ENCODE data around the gene GRIP1. TPM values are rescaled to one million over a fixed set of nuclear protein-coding genes. Genes with fewer than 3 reads are reported as not detected.
A peak's percentile ranks its signal among the peaks of the same experiment; 100 is the strongest.

The GRIP1 gene
- total and polyA plus RNA-seq, 4 donors, result 0.38 to 3.4 (median 1.3) TPM

GRCh38 chr12:66683073-66683472 lies 4.2 kb upstream of the GRIP1 start:
- ATAC-seq (ENCODE audit: low FRiP score) (no peak), DNase-seq (no peak)
- intact Hi-C loops (cut with DNase I), result loop anchor here in 1 of 2 donors (10.0 kb wide), 1 partner anchor 408 kb away; no protein-coding TSS in a partner anchor
- Histone ChIP-seq H3K4me3 (ENCODE audit: low read length in 2 of 2) (no peak overlapping the region), H3K9me3 (ENCODE audit: control insufficient read depth, low read length) (no peaks in the 10 kb centered on the region), H3K4me1 (ENCODE audit: control insufficient read depth in 1 of 2, insufficient read depth in 2 of 2, low read length in 2 of 2) (peaks cover 0 to 3% of the 10 kb centered on the region in 2 donors), H3K27me3 (ENCODE audit: control insufficient read depth in 1 of 2, insufficient read depth in 2 of 2, low read length in 1 of 2) (no peaks in the 10 kb centered on the region), H3K36me3 (ENCODE audit: control insufficient read depth in 1 of 2, insufficient read depth in 2 of 2, low read length in 1 of 2) (no peaks in the 10 kb centered on the region), H3K27ac (ENCODE audit: low read depth in 1 of 2, low read length in 2 of 2) (no peak overlapping the region)
- whole genome bisulfite sequencing, 2 donors, result 82 to 85% methylated on average over 6 of the region's 6 CpGs

GRCh38 chr12:66679461-66680084 lies 697 bp upstream of the GRIP1 start:
- H3K9me3 ChIP-seq (ENCODE audit: control insufficient read depth, low read length), result no peaks in the 10 kb centered on the region
- no peaks in the 10 kb centered on the region for H3K27me3 ChIP-seq (ENCODE audit: control insufficient read depth in 1 of 2, insufficient read depth in 2 of 2, low read length in 1 of 2)
- no peaks in the 10 kb centered on the region for H3K36me3 ChIP-seq (ENCODE audit: control insufficient read depth in 1 of 2, insufficient read depth in 2 of 2, low read length in 1 of 2)
- 22 to 28% methylated on average over 7 of the region's 7 CpGs for WGBS, 2 donors
- peaks cover 0 to 3% of the 10 kb centered on the region in 2 donors for H3K4me1 ChIP-seq (ENCODE audit: control insufficient read depth in 1 of 2, insufficient read depth in 2 of 2, low read length in 2 of 2)
- DNase-seq, result no peak
- ATAC-seq (ENCODE audit: low FRiP score), result peak; percentile 51
- intact Hi-C loops (cut with DNase I), result loop anchor here in 1 of 2 donors (10.0 kb wide), 1 partner anchor 405 kb away; no protein-coding TSS in a partner anchor
- H3K27ac ChIP-seq (ENCODE audit: low read depth in 1 of 2, low read length in 2 of 2), result no peak overlapping the region
- H3K4me3 ChIP-seq (ENCODE audit: low read length in 2 of 2), result peak overlapping the region in 1 of 2 donors; percentile 61

DNA sequence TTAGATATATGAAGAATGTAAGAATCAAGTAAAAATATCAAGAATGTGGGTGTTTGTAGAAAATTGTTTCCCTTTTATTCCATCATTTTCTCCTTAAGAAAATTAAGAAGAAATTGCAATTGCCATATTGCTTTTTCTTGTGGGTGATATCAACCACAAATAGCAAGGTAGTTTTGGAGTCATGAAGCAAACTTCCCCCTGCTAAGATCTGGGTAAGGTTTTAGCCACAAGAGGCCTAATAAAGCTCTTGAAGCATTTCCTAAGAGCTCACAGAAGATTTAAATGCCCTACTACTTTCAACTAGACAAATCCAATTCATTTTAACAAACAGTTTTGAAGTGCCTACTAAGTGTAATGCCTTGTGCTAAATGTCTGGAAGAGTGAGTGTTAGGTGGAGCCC lies 2.6 kb downstream of the GRIP1 start:
- Histone ChIP-seq H3K4me1 (ENCODE audit: control insufficient read depth in 1 of 2, insufficient read depth in 2 of 2, low read length in 2 of 2) (peaks cover 0 to 3% of the 10 kb centered on the region in 2 donors), H3K36me3 (ENCODE audit: control insufficient read depth in 1 of 2, insufficient read depth in 2 of 2, low read length in 1 of 2) (no peaks in the 10 kb centered on the region), H3K9me3 (ENCODE audit: control insufficient read depth, low read length) (no peaks in the 10 kb centered on the region), H3K27me3 (ENCODE audit: control insufficient read depth in 1 of 2, insufficient read depth in 2 of 2, low read length in 1 of 2) (no peaks in the 10 kb centered on the region), H3K4me3 (ENCODE audit: low read length in 2 of 2) (no peak overlapping the region), H3K27ac (ENCODE audit: low read depth in 1 of 2, low read length in 2 of 2) (no peak overlapping the region)
- DNase-seq, result no peak
- intact Hi-C loops (cut with DNase I), result no loop called here
- no peak for ATAC-seq (ENCODE audit: low FRiP score)

- no peaks in the 10 kb centered on the region for H3K27me3 ChIP-seq (ENCODE audit: control insufficient read depth in 1 of 2, insufficient read depth in 2 of 2, low read length in 1 of 2)
- DNase-seq, result no peak
- H3K4me1 ChIP-seq (ENCODE audit: control insufficient read depth in 1 of 2, insufficient read depth in 2 of 2, low read length in 2 of 2), result peaks cover 0 to 3% of the 10 kb centered on the region in 2 donors
- WGBS, 2 donors, result 52 to 62% methylated on average over 4 of the region's 4 CpGs
- ATAC-seq (ENCODE audit: low FRiP score), result no peak
- intact Hi-C loops (cut with DNase I), result no loop called here
- H3K27ac ChIP-seq (ENCODE audit: low read depth in 1 of 2, low read length in 2 of 2), result no peak overlapping the region
- H3K4me3 ChIP-seq (ENCODE audit: low read length in 2 of 2), result no peak overlapping the region
- no peaks in the 10 kb centered on the region for H3K9me3 ChIP-seq (ENCODE audit: control insufficient read depth, low read length)
- no peaks in the 10 kb centered on the region for H3K36me3 ChIP-seq (ENCODE audit: control insufficient read depth in 1 of 2, insufficient read depth in 2 of 2, low read length in 1 of 2)
Measured at GRCh38 chr12:66674495-66675122, 4.3 kb downstream of the GRIP1 start.

GRCh38 chr12:66669541-66669940 lies 9.3 kb downstream of the GRIP1 start:
- ATAC-seq (ENCODE audit: low FRiP score) (no peak), DNase-seq (no peak)
- no peaks in the 10 kb centered on the region for H3K4me1 ChIP-seq (ENCODE audit: control insufficient read depth in 1 of 2, insufficient read depth in 2 of 2, low read length in 2 of 2)
- H3K4me3 ChIP-seq (ENCODE audit: low read length in 2 of 2), result no peak overlapping the region
- H3K27me3 ChIP-seq (ENCODE audit: control insufficient read depth in 1 of 2, insufficient read depth in 2 of 2, low read length in 1 of 2), result no peaks in the 10 kb centered on the region
- H3K36me3 ChIP-seq (ENCODE audit: control insufficient read depth in 1 of 2, insufficient read depth in 2 of 2, low read length in 1 of 2), result no peaks in the 10 kb centered on the region
- intact Hi-C loops (cut with DNase I), result no loop called here
- no peaks in the 10 kb centered on the region for H3K9me3 ChIP-seq (ENCODE audit: control insufficient read depth, low read length)
- 86 to 89% methylated on average over 2 of the region's 2 CpGs for WGBS, 2 donors
- H3K27ac ChIP-seq (ENCODE audit: low read depth in 1 of 2, low read length in 2 of 2), result no peak overlapping the region

DNA sequence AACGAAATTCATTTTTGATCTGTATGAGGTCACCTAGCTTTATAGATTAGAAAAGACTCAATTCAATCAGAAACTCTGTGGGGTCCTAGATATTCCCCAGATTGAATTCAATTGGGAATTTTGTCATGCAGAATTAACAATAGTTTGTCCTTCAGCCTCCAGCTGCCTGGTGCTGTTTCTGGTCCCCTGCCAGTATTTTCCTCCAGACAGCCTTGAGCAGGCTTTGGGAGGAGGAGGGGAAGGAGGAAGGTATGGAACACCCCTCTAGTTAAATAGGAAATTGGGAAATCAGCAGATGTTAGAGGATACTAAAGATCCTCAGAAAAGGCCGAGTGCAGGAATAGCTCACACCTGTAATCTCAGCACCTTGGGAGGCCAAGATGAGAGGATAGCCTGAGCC lies 10.6 kb downstream of the GRIP1 start:
- DNase-seq (no peak), ATAC-seq (ENCODE audit: low FRiP score) (no peak)
- no peaks in the 10 kb centered on the region for H3K4me1 ChIP-seq (ENCODE audit: control insufficient read depth in 1 of 2, insufficient read depth in 2 of 2, low read length in 2 of 2)
- H3K9me3 ChIP-seq (ENCODE audit: control insufficient read depth, low read length), result no peaks in the 10 kb centered on the region
- H3K4me3 ChIP-seq (ENCODE audit: low read length in 2 of 2), result no peak overlapping the region
- no peak overlapping the region for H3K27ac ChIP-seq (ENCODE audit: low read depth in 1 of 2, low read length in 2 of 2)
- intact Hi-C loops (cut with DNase I), result no loop called here
- WGBS, 2 donors, result 62 to 63% methylated on average over 2 of the region's 2 CpGs
- H3K27me3 ChIP-seq (ENCODE audit: control insufficient read depth in 1 of 2, insufficient read depth in 2 of 2, low read length in 1 of 2), result no peaks in the 10 kb centered on the region
- H3K36me3 ChIP-seq (ENCODE audit: control insufficient read depth in 1 of 2, insufficient read depth in 2 of 2, low read length in 1 of 2), result no peaks in the 10 kb centered on the region

DNA sequence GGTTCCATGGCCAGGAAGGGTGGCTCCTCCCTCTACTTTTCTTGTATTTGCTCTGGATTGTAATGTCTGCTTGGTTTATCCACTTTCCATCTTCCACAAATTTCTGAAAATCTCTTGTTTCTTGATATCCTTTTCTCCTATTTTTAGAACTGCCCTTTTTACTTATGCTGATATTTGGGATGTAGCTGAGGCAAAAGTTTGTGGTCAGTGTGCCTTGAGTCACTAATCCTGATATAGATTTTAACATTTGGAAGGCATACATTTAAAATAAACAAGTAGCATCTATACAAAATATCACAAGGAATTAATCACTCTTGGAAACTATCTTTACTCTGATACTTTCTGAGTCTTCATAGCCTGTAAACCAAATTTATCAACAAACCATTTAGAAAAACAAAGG lies 11.0 kb downstream of the GRIP1 start:
- intact Hi-C loops (cut with DNase I), result no loop called here
- no peaks in the 10 kb centered on the region for H3K27me3 ChIP-seq (ENCODE audit: control insufficient read depth in 1 of 2, insufficient read depth in 2 of 2, low read length in 1 of 2)
- ATAC-seq (ENCODE audit: low FRiP score), result no peak

DNA sequence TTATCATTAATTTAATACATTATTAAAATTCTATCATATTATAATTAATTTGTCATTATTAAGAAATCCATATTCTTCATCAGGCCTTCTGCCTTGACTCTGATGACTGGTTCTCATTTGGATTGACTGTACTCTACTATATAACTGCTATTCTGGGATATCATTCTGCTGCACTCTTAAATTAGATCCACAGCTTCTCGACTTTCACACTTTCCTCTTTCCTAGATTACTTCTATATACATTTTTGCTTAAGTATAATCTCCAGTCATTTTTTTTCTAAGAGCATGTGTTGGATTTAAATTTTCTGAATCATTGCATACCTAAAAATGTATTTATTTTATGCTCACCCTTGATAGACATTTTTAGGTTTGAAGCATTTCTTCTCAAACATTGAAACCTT lies 12.4 kb downstream of the GRIP1 start:
- Histone ChIP-seq H3K27ac (ENCODE audit: low read depth in 1 of 2, low read length in 2 of 2) (no peak overlapping the region), H3K9me3 (ENCODE audit: control insufficient read depth, low read length) (no peaks in the 10 kb centered on the region), H3K36me3 (ENCODE audit: control insufficient read depth in 1 of 2, insufficient read depth in 2 of 2, low read length in 1 of 2) (no peaks in the 10 kb centered on the region), H3K4me1 (ENCODE audit: control insufficient read depth in 1 of 2, insufficient read depth in 2 of 2, low read length in 2 of 2) (no peaks in the 10 kb centered on the region), H3K27me3 (ENCODE audit: control insufficient read depth in 1 of 2, insufficient read depth in 2 of 2, low read length in 1 of 2) (no peaks in the 10 kb centered on the region), H3K4me3 (ENCODE audit: low read length in 2 of 2) (no peak overlapping the region)
- ATAC-seq (ENCODE audit: low FRiP score) (no peak), DNase-seq (no peak)
- WGBS, 2 donors, result 90 to 93% methylated on average over 1 of the region's 1 CpG
- intact Hi-C loops (cut with DNase I), result no loop called here

More for the DNA sequence above, 11.0 kb downstream of the GRIP1 start:
- no peak for DNase-seq
- Histone ChIP-seq H3K4me1 (ENCODE audit: control insufficient read depth in 1 of 2, insufficient read depth in 2 of 2, low read length in 2 of 2) (no peaks in the 10 kb centered on the region), H3K36me3 (ENCODE audit: control insufficient read depth in 1 of 2, insufficient read depth in 2 of 2, low read length in 1 of 2) (no peaks in the 10 kb centered on the region), H3K4me3 (ENCODE audit: low read length in 2 of 2) (no peak overlapping the region), H3K9me3 (ENCODE audit: control insufficient read depth, low read length) (no peaks in the 10 kb centered on the region), H3K27ac (ENCODE audit: low read depth in 1 of 2, low read length in 2 of 2) (no peak overlapping the region)

GRCh38 chr12:66665435-66665985 lies 13.4 kb downstream of the GRIP1 start:
- 59 to 67% methylated on average over 3 of the region's 3 CpGs for WGBS, 2 donors
- intact Hi-C loops (cut with DNase I), result no loop called here
- no peaks in the 10 kb centered on the region for H3K4me1 ChIP-seq (ENCODE audit: control insufficient read depth in 1 of 2, insufficient read depth in 2 of 2, low read length in 2 of 2)
- no peak overlapping the region for H3K4me3 ChIP-seq (ENCODE audit: low read length in 2 of 2)
- no peaks in the 10 kb centered on the region for H3K36me3 ChIP-seq (ENCODE audit: control insufficient read depth in 1 of 2, insufficient read depth in 2 of 2, low read length in 1 of 2)
- DNase-seq (no peak), ATAC-seq (ENCODE audit: low FRiP score) (no peak)
- no peaks in the 10 kb centered on the region for H3K27me3 ChIP-seq (ENCODE audit: control insufficient read depth in 1 of 2, insufficient read depth in 2 of 2, low read length in 1 of 2)
- no peaks in the 10 kb centered on the region for H3K9me3 ChIP-seq (ENCODE audit: control insufficient read depth, low read length)
- H3K27ac ChIP-seq (ENCODE audit: low read depth in 1 of 2, low read length in 2 of 2), result no peak overlapping the region
